NB4 (cell line): ENCODE results near the gene ZNF772.

Experiments used
- CTCF ChIP-seq: IDR thresholded peaks from one replicate; pipeline ENCODE4 v1.5.1; 2012; ENCODE audit warnings: low read depth, low read length
- MYC ChIP-seq: IDR thresholded peaks from 2 replicates; pipeline ENCODE4 v1.6.1; 2011; ENCODE audit warnings: low read depth, low read length

- TF ChIP-seq CTCF (no peak), MYC (no peak)
Measured at GRCh38 chr19:57466489-57466888, 10.9 kb downstream of the ZNF772 start.
